HG02840 (cell line): ENCODE results near the gene AKAP1.

Experiments
- ATAC-seq: cut with Tn5 transposase; IDR thresholded peaks from one replicate; pipeline ENCODE4 v1.9.1; 2021; ENCODE audit warnings: mild to moderate bottlenecking, moderate library complexity, moderate number of reproducible peaks; ENCODE audit not compliant: unreplicated experiment, low FRiP score

Gene AKAP1

DNA sequence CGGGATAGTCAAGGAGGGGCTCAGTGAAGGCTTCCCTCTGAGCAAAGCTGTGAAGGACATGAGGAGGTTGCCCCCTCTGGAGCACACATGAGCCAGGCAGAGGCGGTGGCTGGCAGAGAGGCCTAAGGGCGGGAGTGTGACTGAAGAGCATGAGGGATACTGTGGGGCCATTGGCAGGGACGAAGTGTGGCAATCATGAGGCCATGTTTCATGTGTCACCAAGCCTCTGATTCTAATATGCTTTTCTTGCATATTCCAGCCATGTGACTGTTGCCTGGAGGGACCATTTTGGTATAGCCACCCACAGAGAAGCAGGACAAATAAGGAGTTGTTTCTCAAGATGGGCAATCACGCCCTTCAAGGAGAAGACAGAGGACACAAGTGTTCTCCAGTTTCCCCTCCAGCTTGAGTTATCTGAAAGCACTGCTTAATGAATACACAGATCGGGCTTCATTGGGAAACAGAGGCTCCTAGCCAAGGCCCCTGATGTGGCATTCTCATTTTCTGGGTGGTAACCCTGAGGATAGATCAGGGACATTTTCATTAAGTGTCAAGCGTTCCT, 68.0 kb downstream of the AKAP1 start:
- no peak for ATAC-seq

DNA sequence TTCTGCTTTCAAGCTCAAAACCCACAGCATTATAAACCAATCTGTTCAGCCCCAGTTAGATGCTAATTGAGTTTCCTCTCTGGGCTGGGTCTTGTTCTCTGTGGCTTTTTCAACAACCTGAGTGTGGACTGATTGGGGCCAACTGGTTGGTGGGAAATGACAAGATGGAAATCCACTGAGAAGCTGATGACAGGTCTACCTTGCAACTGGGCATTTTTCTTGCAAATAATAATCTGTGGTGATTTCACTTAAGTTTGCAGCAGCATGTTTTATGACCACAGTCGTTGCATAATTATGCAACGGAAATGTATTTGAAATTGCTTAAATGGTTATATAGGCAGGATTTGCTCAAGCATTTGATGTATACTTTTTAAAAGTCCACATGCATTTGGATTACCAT, 69.9 kb downstream of the AKAP1 start:
- no peak for ATAC-seq

GRCh38 chr17:57158325-57158724, 73.3 kb downstream of the AKAP1 start:
- ATAC-seq, result no peak

- ATAC-seq, result no peak
These were observed 73.7 kb downstream of the AKAP1 start for GRCh38 chr17:57158795-57159194.

GRCh38 chr17:57160624-57161023, 75.6 kb downstream of the AKAP1 start:
- no peak for ATAC-seq

- ATAC-seq, result no peak
These were observed 79.8 kb downstream of the AKAP1 start for GRCh38 chr17:57164814-57165213.

DNA sequence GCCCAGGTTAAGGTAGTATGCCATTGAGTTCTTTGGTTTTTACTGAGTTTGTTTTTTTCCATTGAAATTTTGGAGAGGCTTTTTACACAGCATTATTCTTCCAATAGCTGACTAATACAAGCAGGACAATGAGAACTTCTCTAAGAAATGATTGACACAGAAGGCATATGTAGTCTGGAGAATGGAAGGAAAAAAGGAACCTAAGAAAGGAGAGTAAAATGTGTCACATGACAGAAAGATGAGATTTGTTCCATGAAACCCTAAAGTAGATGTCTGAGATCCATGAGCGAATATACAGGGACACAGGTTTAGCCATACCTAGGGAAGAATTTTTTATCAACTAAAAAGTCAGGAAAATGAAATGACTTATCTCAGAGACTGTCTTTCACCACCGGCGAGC, 80.7 kb downstream of the AKAP1 start:
- ATAC-seq, result no peak

- no peak for ATAC-seq
These were observed 81.8 kb downstream of the AKAP1 start for GRCh38 chr17:57166803-57167202.

GRCh38 chr17:57168695-57169094, 83.6 kb downstream of the AKAP1 start:
- no peak for ATAC-seq

DNA sequence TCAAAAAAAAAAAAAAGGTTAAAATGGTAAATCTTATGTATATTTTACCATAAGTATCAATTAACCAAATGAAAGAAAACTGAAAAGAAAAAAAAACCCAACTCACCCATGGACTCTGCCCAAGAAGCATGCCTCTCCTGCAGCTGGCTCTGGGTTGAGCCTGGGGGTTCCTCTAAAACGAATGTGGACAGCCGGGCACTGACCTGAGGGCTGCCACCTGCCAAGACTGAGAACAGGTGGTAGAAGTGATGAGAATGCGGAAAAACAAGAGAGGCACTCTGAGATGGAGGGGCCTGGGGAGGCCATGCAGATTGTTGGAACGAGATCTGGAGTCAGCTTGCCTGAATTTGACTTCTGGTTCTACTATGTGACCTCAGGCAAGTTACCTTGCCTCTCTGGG, 85.8 kb downstream of the AKAP1 start:
- no peak for ATAC-seq
